K562 (cell line): ENCODE results near the gene C1orf74.

Source experiments
- CHD2 ChIP-seq: IDR thresholded peaks from 2 replicates; pipeline ENCODE4 v1.6.1; 2011; ENCODE audit warnings: low read depth, low read length
- EGR1 ChIP-seq: fragments of 450-650 bp; conservative IDR thresholded peaks from 2 replicates; pipeline ENCODE4 v1.6.1; 2017; ENCODE audit warnings: mild to moderate bottlenecking
- POLR2A ChIP-seq: fragments of 450-650 bp; conservative IDR thresholded peaks from 2 replicates; pipeline ENCODE4 v1.6.1; 2016
- RBM39 ChIP-seq: fragments of 200-400 bp; formaldehyde crosslinking; optimal IDR thresholded peaks from 2 replicates; pipeline ENCODE3; 2018; ENCODE audit warnings: low read depth, low read length
- RCOR1 ChIP-seq, 2 experiments: IDR thresholded peaks; 2 replicates each; pipeline ENCODE4 v1.6.1; 2012; ENCODE audit warnings: low read depth in 2 of 2, low read length in 2 of 2, borderline replicate concordance in 1 of 2, improper control_type of control experiment in 1 of 2
- TAF1 ChIP-seq: IDR thresholded peaks from 2 replicates; pipeline ENCODE4 v1.6.1; 2011; ENCODE audit warnings: mild to moderate bottlenecking, low read length, moderate library complexity; ENCODE audit not compliant: insufficient read depth, control insufficient read depth, severe bottlenecking; ENCODE audit errors: extremely low read depth
- ZBTB33 ChIP-seq: sonication (generic); formaldehyde crosslinking; IDR thresholded peaks from 2 replicates; pipeline ENCODE4 v1.8.1; 2023; ENCODE audit warnings: mild to moderate bottlenecking, missing genetic modification reagents
- ZNF133 ChIP-seq: fragments of 250-450 bp; sonication (Bioruptor Pico); IDR thresholded peaks from 2 replicates; pipeline ENCODE4 v1.4.0; 2020; ENCODE audit warnings: mild to moderate bottlenecking
- ZNF609 ChIP-seq: sonication (generic); formaldehyde crosslinking; IDR thresholded peaks from 2 replicates; pipeline ENCODE4 v1.8.1; 2023; ENCODE audit warnings: missing genetic modification reagents, mild to moderate bottlenecking, borderline replicate concordance
- TF ChIP-seq, protein P1 (sequence below), 2 experiments: fragments of 450-650 bp in 1 of 2; sonication (generic) in 1 of 2; formaldehyde crosslinking in 1 of 2; IDR thresholded peaks in 1 of 2; conservative IDR thresholded peaks in 1 of 2; 2 replicates each; pipeline versions ENCODE4 v1.6.1 to v1.8.1; 2016 to 2023; ENCODE audit warnings: mild to moderate bottlenecking in 2 of 2, moderate library complexity in 2 of 2, inconsistent platforms in 1 of 2, missing genetic modification reagents in 1 of 2
- TF ChIP-seq, protein P2 (sequence below): fragments of 250-450 bp; sonication (Bioruptor Pico); IDR thresholded peaks from 2 replicates; pipeline ENCODE4 v1.5.0; 2020; ENCODE audit warnings: mild to moderate bottlenecking, borderline replicate concordance
- TF ChIP-seq, protein P3 (sequence below): sonication (generic); formaldehyde crosslinking; IDR thresholded peaks from 2 replicates; pipeline ENCODE4 v1.5.0; 2020; ENCODE audit warnings: missing genetic modification reagents
- TF ChIP-seq, protein P4 (sequence below): sonication (generic); formaldehyde crosslinking; IDR thresholded peaks from 2 replicates; pipeline ENCODE4 v1.8.0; 2022; ENCODE audit warnings: mild to moderate bottlenecking, missing genetic modification reagents

GRCh38 chr1:209822706-209823105 is 38.3 kb upstream of the C1orf74 start:
- TF ChIP-seq ZNF133 (CRISPR knock-in tag) = no peak
- TF ChIP-seq RBM39 = no peak
- no peak for TF ChIP-seq POLR2A
- TF ChIP-seq, protein P1, sequence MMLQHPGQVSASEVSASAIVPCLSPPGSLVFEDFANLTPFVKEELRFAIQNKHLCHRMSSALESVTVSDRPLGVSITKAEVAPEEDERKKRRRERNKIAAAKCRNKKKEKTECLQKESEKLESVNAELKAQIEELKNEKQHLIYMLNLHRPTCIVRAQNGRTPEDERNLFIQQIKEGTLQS (IDR thresholded peaks at IDR 0.05) = no peak
- TF ChIP-seq, protein P1 (CRISPR knock-in tag; conservative IDR thresholded peaks at IDR 0.05) = no peak
- TF ChIP-seq RCOR1 (IDR thresholded peaks at IDR 0.05; ENCODE audit: borderline replicate concordance in 1 of 2, low read depth in 2 of 2, low read length in 2 of 2) = no peak
- TF ChIP-seq ZNF609 (CRISPR knock-in tag) = no peak
- no peak for TF ChIP-seq TAF1
- TF ChIP-seq, protein P2, sequence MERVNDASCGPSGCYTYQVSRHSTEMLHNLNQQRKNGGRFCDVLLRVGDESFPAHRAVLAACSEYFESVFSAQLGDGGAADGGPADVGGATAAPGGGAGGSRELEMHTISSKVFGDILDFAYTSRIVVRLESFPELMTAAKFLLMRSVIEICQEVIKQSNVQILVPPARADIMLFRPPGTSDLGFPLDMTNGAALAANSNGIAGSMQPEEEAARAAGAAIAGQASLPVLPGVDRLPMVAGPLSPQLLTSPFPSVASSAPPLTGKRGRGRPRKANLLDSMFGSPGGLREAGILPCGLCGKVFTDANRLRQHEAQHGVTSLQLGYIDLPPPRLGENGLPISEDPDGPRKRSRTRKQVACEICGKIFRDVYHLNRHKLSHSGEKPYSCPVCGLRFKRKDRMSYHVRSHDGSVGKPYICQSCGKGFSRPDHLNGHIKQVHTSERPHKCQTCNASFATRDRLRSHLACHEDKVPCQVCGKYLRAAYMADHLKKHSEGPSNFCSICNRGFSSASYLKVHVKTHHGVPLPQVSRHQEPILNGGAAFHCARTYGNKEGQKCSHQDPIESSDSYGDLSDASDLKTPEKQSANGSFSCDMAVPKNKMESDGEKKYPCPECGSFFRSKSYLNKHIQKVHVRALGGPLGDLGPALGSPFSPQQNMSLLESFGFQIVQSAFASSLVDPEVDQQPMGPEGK (CRISPR knock-in tag) = no peak
- no peak for TF ChIP-seq EGR1
- TF ChIP-seq, protein P3, sequence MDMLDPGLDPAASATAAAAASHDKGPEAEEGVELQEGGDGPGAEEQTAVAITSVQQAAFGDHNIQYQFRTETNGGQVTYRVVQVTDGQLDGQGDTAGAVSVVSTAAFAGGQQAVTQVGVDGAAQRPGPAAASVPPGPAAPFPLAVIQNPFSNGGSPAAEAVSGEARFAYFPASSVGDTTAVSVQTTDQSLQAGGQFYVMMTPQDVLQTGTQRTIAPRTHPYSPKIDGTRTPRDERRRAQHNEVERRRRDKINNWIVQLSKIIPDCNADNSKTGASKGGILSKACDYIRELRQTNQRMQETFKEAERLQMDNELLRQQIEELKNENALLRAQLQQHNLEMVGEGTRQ (CRISPR knock-in tag) = no peak
- TF ChIP-seq, protein P4, sequence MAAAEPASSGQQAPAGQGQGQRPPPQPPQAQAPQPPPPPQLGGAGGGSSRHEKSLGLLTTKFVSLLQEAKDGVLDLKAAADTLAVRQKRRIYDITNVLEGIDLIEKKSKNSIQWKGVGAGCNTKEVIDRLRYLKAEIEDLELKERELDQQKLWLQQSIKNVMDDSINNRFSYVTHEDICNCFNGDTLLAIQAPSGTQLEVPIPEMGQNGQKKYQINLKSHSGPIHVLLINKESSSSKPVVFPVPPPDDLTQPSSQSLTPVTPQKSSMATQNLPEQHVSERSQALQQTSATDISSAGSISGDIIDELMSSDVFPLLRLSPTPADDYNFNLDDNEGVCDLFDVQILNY (CRISPR knock-in tag) = no peak
- no peak for TF ChIP-seq ZBTB33 (CRISPR knock-in tag)
- no peak for TF ChIP-seq CHD2
